GM18951 (cell line): ENCODE results near the gene GDPD5.

Source experiments
- POLR2A ChIP-seq: IDR thresholded peaks from 4 replicates; pipeline ENCODE4 v1.6.1; 2011; ENCODE audit warnings: mild to moderate bottlenecking; ENCODE audit not compliant: insufficient read length, insufficient read depth; ENCODE audit errors: extremely low read depth
- in situ Hi-C: fragments of 300-500 bp; cut with MboI; formaldehyde crosslinking; loops from one replicate; pipeline ENCODE4 v1.12.0; 2022; ENCODE audit warnings: low sequenced_read_pairs, mixed read lengths, inconsistent platforms; ENCODE audit not compliant: unreplicated experiment

The GDPD5 gene

GRCh38 chr11:75403983-75404658, 121.6 kb downstream of the GDPD5 start:
- TF ChIP-seq POLR2A: no peak
- in situ Hi-C loops: no loop called here

- in situ Hi-C loops: no loop called here
- TF ChIP-seq POLR2A: no peak
Measured at GRCh38 chr11:75403037-75403436, 122.7 kb downstream of the GDPD5 start.

GRCh38 chr11:75402002-75402773, 123.6 kb downstream of the GDPD5 start:
- TF ChIP-seq POLR2A: no peak
- in situ Hi-C loops: no loop called here

GRCh38 chr11:75400146-75400865, 125.4 kb downstream of the GDPD5 start:
- TF ChIP-seq POLR2A: no peak
- in situ Hi-C loops: no loop called here

- peak; percentile 98 for TF ChIP-seq POLR2A
- in situ Hi-C loops: no loop called here
Measured at GRCh38 chr11:75399344-75400145, 126.2 kb downstream of the GDPD5 start, which contains the start of gene RPS3. Gene RPS3 (plus strand): TSS chr11:75399518. CDS start chr11:75399548, 30 bp downstream.

- no peak for TF ChIP-seq POLR2A
- in situ Hi-C loops: no loop called here
Measured at GRCh38 chr11:75398906-75399305, 126.8 kb downstream of the GDPD5 start.

GRCh38 chr11:75394085-75394840, 131.5 kb downstream of the GDPD5 start:
- no peak for TF ChIP-seq POLR2A
- in situ Hi-C loops: no loop called here

GRCh38 chr11:75389925-75390324, 135.8 kb downstream of the GDPD5 start:
- TF ChIP-seq POLR2A: no peak
- in situ Hi-C loops: no loop called here

- no peak for TF ChIP-seq POLR2A
- in situ Hi-C loops: no loop called here
Measured at GRCh38 chr11:75389276-75389605, 136.5 kb downstream of the GDPD5 start.

- TF ChIP-seq POLR2A: no peak
- in situ Hi-C loops: no loop called here
Measured at GRCh38 chr11:75388386-75389275, 137.1 kb downstream of the GDPD5 start.

GRCh38 chr11:75387736-75388294, 137.9 kb downstream of the GDPD5 start:
- TF ChIP-seq POLR2A: no peak
- in situ Hi-C loops: no loop called here
